A549 treated with RU486 at 1 μM for 4 hours (cell line): Measurements from ENCODE around the gene EML1. TPM values are rescaled to one million over a fixed set of nuclear protein-coding genes. Genes with fewer than 3 reads are reported as not detected.

ENCODE experiments used
- total RNA-seq: library from RNA; stranded (reverse); fragments of 200-300 nt; extraction: Qiagen RNA extraction; gene quantifications from 5 replicates; pipeline ENCODE4 v1.2.3, GENCODE V29; 2022; ENCODE audit warnings: low read depth

EML1 gene
- 34.2 to 43.3 TPM (median 40.6 TPM) in 5 replicates for total RNA-seq

DNA sequence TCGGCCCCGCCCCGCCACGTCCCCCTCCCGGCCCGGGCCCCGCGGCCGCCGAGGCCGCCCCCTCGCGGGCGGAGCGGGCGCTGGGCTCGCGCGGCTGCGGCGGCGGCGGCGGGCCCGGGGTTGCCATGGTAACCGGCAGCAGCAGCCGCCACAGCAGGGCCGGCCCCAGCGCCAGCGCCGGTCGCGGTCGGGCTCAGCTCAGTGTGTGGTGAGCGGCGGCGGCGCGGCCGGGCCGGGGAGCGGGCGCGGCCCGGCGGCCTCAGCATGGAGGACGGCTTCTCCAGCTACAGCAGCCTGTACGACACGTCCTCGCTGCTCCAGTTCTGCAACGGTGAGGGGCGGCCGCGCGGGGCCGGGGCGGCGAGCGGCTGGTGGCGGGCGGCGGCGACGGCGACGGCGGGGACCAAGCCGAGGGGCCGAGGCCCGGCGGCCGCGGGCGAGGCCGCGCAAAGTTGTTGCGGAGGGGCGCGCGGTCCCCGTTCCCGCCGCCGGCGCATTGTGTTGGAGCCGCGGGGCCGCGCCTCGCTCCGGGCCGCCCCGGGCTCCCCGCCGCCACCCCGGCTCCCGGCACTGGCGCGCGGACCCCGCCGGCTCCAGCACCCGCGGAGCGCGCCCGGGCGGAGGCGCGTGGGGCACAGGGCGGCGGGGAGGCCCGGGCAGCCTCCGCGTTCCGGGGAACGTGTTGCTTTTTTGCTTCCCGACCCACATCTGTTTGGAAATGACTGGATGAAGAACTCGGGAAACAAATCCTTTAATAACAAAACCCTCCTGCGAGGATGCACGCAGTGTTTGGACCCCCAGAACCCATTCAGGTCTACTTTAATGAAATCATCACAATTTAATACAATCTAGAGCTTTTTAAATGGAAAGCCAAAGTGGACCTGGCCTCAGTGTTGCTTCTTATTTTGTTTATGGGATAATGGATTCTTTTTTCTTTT, at the start of gene EML1:
EML1 (plus strand) TSS at position 201 of the 938 bp plus-strand sequence; CDS start at position 265, 64 bp downstream.

Other genes with a start within 250 kb of the EML1 start
- 30.2 to 42.1 TPM (median 36.0 TPM) in 5 replicates for gene CCDC85C, start 189.2 kb upstream of the EML1 start, total RNA-seq
- 0.05 to 0.34 TPM (median 0.29 TPM) in 5 replicates for gene HHIPL1, start 148.3 kb upstream of the EML1 start, total RNA-seq
- gene CYP46A1, start 109.1 kb upstream of the EML1 start, total RNA-seq: 0.02 to 0.15 TPM (median 0.13 TPM) in 4 of 5 replicates, not detected in the other